GM11168 (cell line): ENCODE measurements around the gene INPP4B.

Experiments
- in situ Hi-C: fragments of 300-500 bp; cut with MboI; formaldehyde crosslinking; loops from one replicate; pipeline ENCODE4 v1.12.0; 2022; ENCODE audit warnings: low sequenced_read_pairs; ENCODE audit not compliant: unreplicated experiment

The INPP4B gene

GRCh38 chr4:142203505-142203904 is 642.6 kb downstream of the INPP4B start:
- in situ Hi-C loops: no loop called here

- in situ Hi-C loops: no loop called here
These were observed 643.4 kb downstream of the INPP4B start for GRCh38 chr4:142202404-142203332.

GRCh38 chr4:142201041-142201440 is 645.1 kb downstream of the INPP4B start:
- in situ Hi-C loops: no loop called here

- in situ Hi-C loops: no loop called here
These were observed 651.2 kb downstream of the INPP4B start for GRCh38 chr4:142194905-142195304.

GRCh38 chr4:142191901-142192300 is 654.2 kb downstream of the INPP4B start:
- in situ Hi-C loops: no loop called here

- in situ Hi-C loops: no loop called here
These were observed 665.1 kb downstream of the INPP4B start for GRCh38 chr4:142181021-142181420.

GRCh38 chr4:142169216-142169615 is 676.9 kb downstream of the INPP4B start:
- in situ Hi-C loops: no loop called here

GRCh38 chr4:142168181-142168580 is 677.9 kb downstream of the INPP4B start:
- in situ Hi-C loops: no loop called here

GRCh38 chr4:142164767-142165500 is 681.2 kb downstream of the INPP4B start:
- in situ Hi-C loops: no loop called here

- in situ Hi-C loops: no loop called here
These were observed 685.0 kb downstream of the INPP4B start for GRCh38 chr4:142161086-142161485.

GRCh38 chr4:142160509-142160908 is 685.6 kb downstream of the INPP4B start:
- in situ Hi-C loops: no loop called here

- in situ Hi-C loops: no loop called here
These were observed 687.1 kb downstream of the INPP4B start for GRCh38 chr4:142158980-142159379.

- in situ Hi-C loops: no loop called here
These were observed 689.8 kb downstream of the INPP4B start for GRCh38 chr4:142156256-142156655.

- in situ Hi-C loops: no loop called here
These were observed 690.8 kb downstream of the INPP4B start for GRCh38 chr4:142155347-142155746.

- in situ Hi-C loops: no loop called here
These were observed 695.6 kb downstream of the INPP4B start for GRCh38 chr4:142150483-142150882.

- in situ Hi-C loops: no loop called here
These were observed 701.3 kb downstream of the INPP4B start for GRCh38 chr4:142144813-142145212.

GRCh38 chr4:142142366-142143054 is 703.6 kb downstream of the INPP4B start:
- in situ Hi-C loops: no loop called here

- in situ Hi-C loops: no loop called here
These were observed 704.9 kb downstream of the INPP4B start for GRCh38 chr4:142141224-142141623.

GRCh38 chr4:142130666-142131065 is 715.4 kb downstream of the INPP4B start:
- in situ Hi-C loops: no loop called here

GRCh38 chr4:142129931-142130330 is 716.2 kb downstream of the INPP4B start:
- in situ Hi-C loops: no loop called here

GRCh38 chr4:142129473-142129872 is 716.6 kb downstream of the INPP4B start:
- in situ Hi-C loops: no loop called here
